Hematopoietic multipotent progenitor cell treated with erythropoietin and hydrocortisone succinate and interleukin-3 and kit ligand, for 6 days (in vitro differentiated cells): ENCODE measurements around the gene IGF2BP2.
"Not testable (repeated sequence)": the region's sequence is repeated elsewhere in the genome, so short reads cannot be mapped to it uniquely, and the experiment has no call there.

Experiments used
- DNase-seq: peaks from one replicate; pipeline ENCODE4 v3.0.0-alpha.2; 2015

Gene IGF2BP2

GRCh38 chr3:185705498-185705897 lies 119.3 kb downstream of the IGF2BP2 start:
- no peak for DNase-seq

DNA sequence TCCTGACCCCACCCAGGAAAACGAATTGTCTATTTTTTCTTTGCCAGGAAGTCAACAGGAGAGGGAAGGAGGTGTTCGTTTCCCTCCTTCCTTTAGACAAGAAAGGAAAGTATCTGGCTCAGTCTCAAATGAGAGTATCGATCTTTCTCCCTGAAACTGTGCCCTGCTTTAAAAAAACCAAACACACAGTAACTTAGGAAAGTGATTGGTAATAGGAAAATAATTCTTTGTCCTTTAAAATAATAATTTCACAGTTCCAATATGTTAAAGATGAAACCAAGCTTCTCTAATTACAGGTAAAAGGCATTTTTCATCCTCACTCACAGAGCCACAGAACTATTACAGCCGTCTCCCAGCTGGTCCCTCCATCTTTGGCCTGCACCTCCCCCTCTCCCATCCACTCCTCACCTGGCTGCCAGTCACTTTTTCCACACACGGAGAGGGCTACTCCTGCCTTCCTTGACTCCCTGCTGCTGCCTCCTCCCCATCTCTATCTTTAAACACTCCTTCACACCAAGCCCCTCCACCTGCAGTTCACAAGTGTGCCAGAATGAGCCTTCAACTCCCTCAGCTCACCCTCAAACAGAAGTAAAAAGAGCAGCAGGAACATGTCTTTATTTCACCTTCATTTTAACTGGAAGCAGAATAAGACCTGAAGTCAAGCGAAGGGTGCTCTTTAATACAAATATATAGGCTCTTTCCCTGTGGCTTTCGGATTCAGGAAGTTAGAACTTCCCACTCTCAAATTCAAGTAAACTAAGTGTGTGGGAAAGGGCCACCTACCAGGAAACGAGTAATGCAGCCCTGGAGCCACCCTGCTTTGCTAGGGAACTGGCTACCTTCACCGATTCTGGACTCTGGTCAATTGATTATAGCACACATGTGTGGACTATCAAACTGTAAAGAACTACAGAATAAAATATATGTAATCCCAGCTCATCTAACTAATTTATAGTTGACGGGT lies 122.3 kb downstream of the IGF2BP2 start:
- DNase-seq = no peak

GRCh38 chr3:185701611-185702261 lies 123.1 kb downstream of the IGF2BP2 start:
- DNase-seq = no peak

DNA sequence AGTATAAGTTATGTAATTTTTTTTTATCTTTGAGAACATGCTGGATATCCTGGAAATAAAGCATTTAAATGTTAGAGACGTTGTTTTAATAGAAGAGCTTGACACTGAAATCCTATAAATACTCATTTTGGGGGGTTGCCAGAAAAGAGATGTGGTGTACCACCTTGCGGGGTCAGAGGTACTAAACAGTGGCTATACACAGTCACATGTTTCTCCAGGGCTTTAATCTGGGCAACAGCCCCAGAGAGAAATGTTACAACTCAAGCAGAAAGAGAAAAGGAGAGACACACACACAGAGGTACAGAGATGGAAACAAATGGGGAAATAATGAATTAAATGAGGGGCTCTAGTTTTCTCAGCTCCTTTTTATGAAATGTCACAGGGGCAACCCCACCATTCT lies 124.9 kb downstream of the IGF2BP2 start:
- no peak for DNase-seq

DNA sequence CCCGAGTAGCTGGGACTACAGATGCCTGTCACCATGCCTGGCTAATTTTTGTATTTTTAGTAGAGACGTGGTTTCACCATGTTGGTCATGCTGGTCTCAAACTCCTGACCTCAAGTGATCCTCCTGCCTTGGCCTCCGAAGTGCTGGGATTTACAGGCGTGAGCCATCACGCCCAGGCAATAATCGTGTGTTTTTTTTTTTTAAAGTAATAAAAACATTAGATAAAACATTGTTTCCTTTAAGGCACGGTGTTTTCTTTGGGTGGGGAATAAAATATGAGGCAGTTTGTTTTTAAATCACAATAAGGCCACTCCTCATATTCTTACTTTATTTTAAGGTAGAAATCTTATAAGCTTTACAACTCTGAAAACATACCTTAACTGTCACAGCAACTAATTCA lies 127.6 kb downstream of the IGF2BP2 start:
- DNase-seq = not testable (repeated sequence)

DNA sequence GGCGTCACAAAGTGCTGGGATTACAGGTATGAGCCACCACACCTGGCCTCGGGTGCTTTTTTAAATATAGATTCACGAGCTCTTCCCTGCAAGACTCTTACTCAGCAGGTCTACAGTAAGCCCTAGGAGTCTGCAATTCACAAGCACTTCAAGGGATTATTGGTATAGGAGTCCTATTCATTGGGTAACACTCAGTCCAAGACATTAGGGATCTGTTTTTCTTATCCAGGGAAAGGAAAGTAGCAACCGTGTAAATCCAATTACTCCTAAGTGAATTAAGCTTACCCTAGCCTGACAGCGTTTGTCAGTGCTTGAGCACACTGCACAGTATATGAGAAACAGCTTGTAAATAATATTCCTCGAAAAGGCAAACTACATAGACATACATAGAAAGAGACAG lies 128.8 kb downstream of the IGF2BP2 start:
- no peak for DNase-seq

GRCh38 chr3:185693985-185694653 lies 130.7 kb downstream of the IGF2BP2 start:
- no peak for DNase-seq

GRCh38 chr3:185691622-185692021 lies 133.2 kb downstream of the IGF2BP2 start:
- no peak for DNase-seq

GRCh38 chr3:185687271-185687878 lies 137.5 kb downstream of the IGF2BP2 start:
- peak; percentile 43 for DNase-seq

DNA sequence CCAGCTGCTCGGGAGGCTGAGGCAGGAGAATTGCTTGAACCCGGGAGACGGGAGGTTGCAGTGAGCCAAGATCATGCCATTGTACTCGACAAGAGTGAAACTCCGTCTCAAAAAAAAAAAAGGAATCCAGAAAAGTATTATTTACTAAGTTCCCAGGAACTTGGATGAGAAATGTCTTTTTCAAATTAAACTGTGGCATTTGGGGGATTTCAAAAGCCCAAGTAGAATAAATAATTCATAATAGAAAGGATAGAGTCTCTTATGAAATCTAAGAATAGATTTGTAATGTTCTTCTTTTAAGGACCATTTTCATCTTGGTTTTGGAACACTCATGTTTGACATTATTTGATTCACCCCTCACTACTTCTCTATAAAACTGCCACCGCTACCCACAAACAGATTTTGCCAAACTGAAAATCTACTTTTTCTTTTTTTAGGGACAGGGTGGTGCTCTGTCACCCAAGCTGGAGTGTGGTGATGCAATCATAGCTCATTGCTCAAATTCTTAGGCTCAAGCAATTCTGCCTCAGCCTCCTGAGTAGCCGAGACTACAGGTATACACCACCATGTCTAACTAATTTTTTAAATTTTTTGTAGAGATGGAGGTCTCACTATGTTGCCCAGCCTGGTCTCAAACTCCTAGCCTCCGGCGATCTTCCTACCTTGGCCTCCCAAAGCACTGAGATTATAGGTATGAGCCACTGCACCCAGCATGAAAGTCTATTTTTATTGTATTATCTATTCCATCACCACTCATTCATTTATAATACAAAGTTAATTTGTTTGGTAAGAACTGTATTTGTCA lies 139.4 kb downstream of the IGF2BP2 start:
- no peak for DNase-seq

GRCh38 chr3:185680231-185680630 lies 144.6 kb downstream of the IGF2BP2 start:
- no peak for DNase-seq

DNA sequence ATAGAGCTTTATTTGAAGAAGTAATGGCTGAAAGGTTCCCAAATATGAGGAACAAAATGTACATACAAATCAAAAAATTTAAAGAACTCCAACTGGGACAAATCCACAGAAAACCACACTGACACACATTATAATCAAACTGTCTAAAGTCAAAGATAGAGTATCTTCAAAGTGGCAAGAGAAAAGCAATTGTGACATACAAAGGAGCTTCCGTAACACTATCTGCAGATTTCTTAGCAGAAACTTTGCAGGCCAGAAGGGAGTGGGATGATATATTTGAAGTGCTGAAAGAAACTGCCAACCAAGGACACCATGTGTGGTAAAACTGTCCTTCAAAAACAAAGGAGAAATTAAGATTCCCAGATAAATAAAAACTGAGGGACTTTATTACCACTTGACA lies 146.8 kb downstream of the IGF2BP2 start:
- no peak for DNase-seq

- peak; percentile 89 for DNase-seq
These were observed 147.6 kb downstream of the IGF2BP2 start for GRCh38 chr3:185677146-185677829.

DNA sequence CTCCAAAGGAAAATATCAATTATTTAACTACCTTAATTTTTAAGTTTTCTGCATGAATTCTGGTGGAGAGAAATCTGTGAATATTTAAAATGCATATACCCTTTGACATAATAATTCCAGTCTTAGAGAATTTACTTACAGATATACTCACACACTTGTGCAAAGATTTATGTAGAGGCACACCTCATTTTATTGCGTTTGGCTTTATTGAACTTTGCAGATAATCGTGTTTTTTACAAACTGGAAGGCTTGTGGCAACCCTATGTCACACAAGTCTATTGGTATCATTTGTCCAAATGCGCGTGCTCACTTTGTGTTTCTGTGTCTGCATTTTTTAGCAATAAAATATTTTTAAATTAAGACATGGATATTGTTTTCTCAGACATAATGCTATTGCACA lies 157.3 kb downstream of the IGF2BP2 start:
- no peak for DNase-seq

DNA sequence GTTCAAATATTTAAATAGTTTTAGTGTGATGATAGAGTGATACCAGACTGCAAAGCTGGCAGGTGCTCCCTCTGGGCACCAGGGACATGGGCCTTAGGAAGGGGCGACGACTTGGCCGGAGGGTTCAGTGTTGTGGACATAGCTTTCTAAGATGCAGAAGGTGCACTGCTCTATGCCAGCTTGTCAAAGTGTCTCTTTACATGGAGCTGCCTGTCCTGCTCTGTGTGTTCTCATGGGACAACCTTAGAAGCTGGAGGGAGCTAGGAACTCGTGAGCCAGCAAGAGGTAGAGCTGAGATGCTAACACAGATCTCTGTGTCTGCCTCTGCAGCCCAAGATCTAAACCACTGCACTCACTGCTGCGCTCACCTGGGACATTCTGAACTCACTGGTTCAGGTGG lies 160.9 kb downstream of the IGF2BP2 start:
- DNase-seq = no peak

DNA sequence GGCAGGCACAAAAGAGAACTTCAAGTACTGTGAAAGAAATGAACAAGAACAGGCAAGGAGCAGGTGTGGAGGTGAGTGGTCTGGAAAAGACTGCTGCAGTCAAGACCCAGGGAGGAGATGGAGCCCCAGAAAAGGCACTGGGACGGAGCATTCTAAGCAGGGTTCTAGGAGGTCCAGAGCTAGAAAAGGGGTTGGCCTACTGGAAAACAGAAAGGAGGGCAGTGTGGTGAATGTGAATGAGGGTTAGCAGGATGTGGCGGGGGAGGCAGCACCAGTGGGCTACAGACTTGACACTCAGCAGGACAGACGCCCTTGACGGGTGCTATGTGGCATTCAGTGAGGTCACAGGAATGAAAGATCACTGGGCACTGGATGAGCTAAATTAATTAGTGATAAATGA lies 163.1 kb downstream of the IGF2BP2 start:
- no peak for DNase-seq

DNA sequence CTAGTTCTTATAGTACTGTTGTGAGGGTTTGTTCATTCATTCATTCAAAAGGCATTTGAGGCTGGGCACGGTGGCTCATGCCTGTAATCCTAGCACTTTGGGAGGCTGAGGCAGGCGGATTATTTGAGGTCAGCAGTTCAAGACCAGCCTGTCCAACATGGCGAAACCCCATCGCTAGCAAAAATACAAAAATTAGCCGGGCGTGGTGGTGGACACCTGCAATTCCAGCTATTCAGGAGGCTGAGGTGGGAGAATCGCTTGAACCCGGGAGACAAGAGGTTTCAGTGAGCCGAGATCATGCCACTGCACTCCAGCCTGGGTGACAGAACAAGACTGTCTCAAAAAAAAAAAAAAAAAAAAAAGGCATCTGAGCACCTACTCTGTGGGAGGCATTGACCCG lies 163.5 kb downstream of the IGF2BP2 start:
- not testable (repeated sequence) for DNase-seq

- DNase-seq = peak; percentile 91
These were observed 164.6 kb downstream of the IGF2BP2 start for GRCh38 chr3:185659942-185660921.

- no peak for DNase-seq
These were observed 165.9 kb downstream of the IGF2BP2 start for GRCh38 chr3:185658943-185659342.

- DNase-seq = peak; percentile 63
These were observed 166.3 kb downstream of the IGF2BP2 start for GRCh38 chr3:185658504-185658912.
